Ascending aorta (tissue), 2 donors: Measurements from ENCODE around the gene ANKRD44. TPM values are rescaled to one million over a fixed set of nuclear protein-coding genes. Genes with fewer than 3 reads are reported as not detected.

Source experiments
- DNase-seq, 2 donors: peaks; one replicate each; pipeline ENCODE4 v3.0.0-alpha.2; 2019; ENCODE audit warnings: low spot score in 2 of 2
- H3K27ac ChIP-seq, 2 donors: fragments of 200-600 bp; sonication (generic); one replicate each; pipeline ENCODE4 v1.5.1; 2016 to 2017; ENCODE audit warnings: mild to moderate bottlenecking in 1 of 2
- H3K27me3 ChIP-seq: fragments of 200-600 bp; sonication (generic); one replicate; pipeline ENCODE4 v1.5.1; 2017
- H3K36me3 ChIP-seq, 2 donors: fragments of 200-600 bp; sonication (generic); one replicate each; pipeline ENCODE4 v1.5.1; 2016
- H3K4me1 ChIP-seq, 2 donors: fragments of 200-600 bp; sonication (generic); one replicate each; pipeline ENCODE4 v1.5.1; 2016 to 2017; ENCODE audit warnings: mild to moderate bottlenecking in 1 of 2
- H3K4me3 ChIP-seq, 2 donors: fragments of 200-600 bp; sonication (generic); one replicate each; pipeline ENCODE4 v1.5.1; 2016 to 2017; ENCODE audit warnings: mild to moderate bottlenecking in 1 of 2
- H3K9me3 ChIP-seq, 2 donors: fragments of 200-600 bp; sonication (generic); one replicate each; pipeline ENCODE4 v1.5.1; 2016
- CTCF ChIP-seq, 3 experiments: fragments of 200-600 bp in 2 of 3; fragments of 450-650 bp in 1 of 3; sonication (generic) in 2 of 3; IDR thresholded peaks; one replicate each; pipeline ENCODE4 v1.5.1; 2016 to 2019; ENCODE audit warnings: antibody characterized with exemption in 3 of 3, mild to moderate bottlenecking in 1 of 3, moderate library complexity in 1 of 3
- intact Hi-C: fragments of 100-400 bp; cut with DNase I; formaldehyde crosslinking; loops from one replicate; pipeline ENCODE4 v1.15.1; 2023
- total RNA-seq: library from RNA; depleted of rRNA; stranded (reverse); fragments of >200 nt; gene quantifications from one replicate; pipeline ENCODE4 v1.1.0, GENCODE V29; 2016

ANKRD44 gene
- total RNA-seq, 1 donor from 2014 or later = 66.3 TPM

GRCh38 chr2:197045115-197045514, 265.5 kb downstream of the ANKRD44 start:
- no peaks in the 10 kb centered on the region for H3K4me1 ChIP-seq
- no peaks in the 10 kb centered on the region for H3K9me3 ChIP-seq
- no peaks in the 10 kb centered on the region for H3K36me3 ChIP-seq
- DNase-seq = no peak
- H3K27ac ChIP-seq = no peak overlapping the region
- H3K27me3 ChIP-seq = no peaks in the 10 kb centered on the region
- intact Hi-C loops = no loop called here
- H3K4me3 ChIP-seq = no peak overlapping the region
- no peak for TF ChIP-seq CTCF (IDR thresholded peaks at IDR 0.05)

- no peaks in the 10 kb centered on the region for H3K27me3 ChIP-seq
- intact Hi-C loops = no loop called here
- no peaks in the 10 kb centered on the region for H3K9me3 ChIP-seq
- no peaks in the 10 kb centered on the region for H3K36me3 ChIP-seq
- no peak overlapping the region for H3K4me3 ChIP-seq
- no peak for TF ChIP-seq CTCF (IDR thresholded peaks at IDR 0.05)
- H3K4me1 ChIP-seq = no peaks in the 10 kb centered on the region
- no peak for DNase-seq
- no peak overlapping the region for H3K27ac ChIP-seq
These were observed 267.8 kb downstream of the ANKRD44 start for GRCh38 chr2:197042739-197043196.

- DNase-seq = no peak
- intact Hi-C loops = no loop called here
- TF ChIP-seq CTCF (IDR thresholded peaks at IDR 0.05) = no peak
- Histone ChIP-seq H3K36me3 (no peaks in the 10 kb centered on the region), H3K9me3 (no peaks in the 10 kb centered on the region), H3K27me3 (no peaks in the 10 kb centered on the region), H3K27ac (no peak overlapping the region), H3K4me1 (peaks cover 4 to 5% of the 10 kb centered on the region in 2 donors), H3K4me3 (no peak overlapping the region)
These were observed 272.6 kb downstream of the ANKRD44 start for GRCh38 chr2:197037863-197038398.

GRCh38 chr2:197035002-197035401, 275.6 kb downstream of the ANKRD44 start:
- Histone ChIP-seq H3K36me3 (no peaks in the 10 kb centered on the region), H3K27me3 (no peaks in the 10 kb centered on the region), H3K27ac (peak overlapping the region; percentile 27 to 29), H3K4me3 (no peak overlapping the region), H3K9me3 (no peaks in the 10 kb centered on the region), H3K4me1 (peaks cover 4 to 5% of the 10 kb centered on the region in 2 donors)
- no peak for TF ChIP-seq CTCF (IDR thresholded peaks at IDR 0.05)
- DNase-seq = no peak
- intact Hi-C loops = no loop called here

- Histone ChIP-seq H3K27me3 (no peaks in the 10 kb centered on the region), H3K27ac (peak overlapping the region; percentile 27 to 29), H3K9me3 (no peaks in the 10 kb centered on the region), H3K4me1 (peaks cover 4 to 5% of the 10 kb centered on the region in 2 donors), H3K4me3 (no peak overlapping the region), H3K36me3 (no peaks in the 10 kb centered on the region)
- intact Hi-C loops = no loop called here
- DNase-seq = no peak
- no peak for TF ChIP-seq CTCF (IDR thresholded peaks at IDR 0.05)
These were observed 276.3 kb downstream of the ANKRD44 start for GRCh38 chr2:197034292-197034691.

GRCh38 chr2:197033222-197033621, 277.4 kb downstream of the ANKRD44 start:
- Histone ChIP-seq H3K36me3 (no peaks in the 10 kb centered on the region), H3K27ac (no peak overlapping the region), H3K4me1 (peaks cover 4 to 5% of the 10 kb centered on the region in 2 donors), H3K27me3 (no peaks in the 10 kb centered on the region), H3K9me3 (no peaks in the 10 kb centered on the region), H3K4me3 (no peak overlapping the region)
- TF ChIP-seq CTCF (IDR thresholded peaks at IDR 0.05) = no peak
- intact Hi-C loops = no loop called here
- DNase-seq = no peak
